HG03159 (cell line): ENCODE data around the gene KRT80.

Source experiments
- ATAC-seq: cut with Tn5 transposase; IDR thresholded peaks from one replicate; pipeline ENCODE4 v1.9.1; 2021; ENCODE audit warnings: mild to moderate bottlenecking, moderate library complexity; ENCODE audit not compliant: unreplicated experiment

The KRT80 gene

DNA sequence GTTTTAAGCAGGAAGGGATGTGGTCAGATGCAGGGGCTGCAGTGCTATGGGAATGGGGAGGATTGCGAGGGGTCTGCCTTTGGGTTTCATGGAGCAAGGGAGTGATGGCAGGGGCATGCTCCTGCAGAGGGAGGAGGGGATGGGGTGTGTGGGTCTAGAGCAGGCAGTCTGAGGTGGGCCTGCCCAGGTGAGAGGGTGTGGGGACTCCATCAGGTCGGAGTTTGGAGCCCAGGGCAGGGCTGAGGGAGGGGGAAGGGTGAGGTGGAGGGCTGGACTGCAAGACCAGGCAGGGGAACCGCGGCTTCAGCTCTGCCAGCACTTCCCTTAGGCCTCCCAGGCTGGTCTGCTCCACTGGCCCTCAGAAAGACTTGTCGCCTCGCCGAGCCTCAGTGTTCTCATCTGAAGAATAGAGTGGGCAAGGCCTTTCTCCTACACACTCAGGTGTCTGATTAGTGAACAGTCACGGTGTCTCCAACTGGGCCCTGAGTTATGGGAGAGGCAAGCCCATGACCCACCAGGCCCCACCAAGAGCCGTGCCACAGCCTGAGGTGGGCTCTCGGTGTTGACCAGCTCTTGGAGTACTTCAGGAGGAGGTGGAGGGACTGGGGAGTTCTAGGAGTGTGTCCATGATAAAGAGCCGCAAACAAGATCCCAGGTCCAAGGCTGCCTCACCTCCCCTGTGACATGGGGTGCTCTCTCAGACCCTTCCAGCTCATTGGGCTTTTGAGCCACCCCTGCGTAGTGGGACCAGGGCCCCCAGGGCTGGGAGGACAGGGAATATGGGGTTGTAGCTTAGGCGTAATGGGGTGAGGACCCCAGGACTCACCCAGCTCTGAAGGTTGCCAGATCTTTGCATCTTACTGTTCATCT lies 20.1 kb upstream of the KRT80 start:
- no peak for ATAC-seq

GRCh38 chr12:52210925-52211650 lies 19.3 kb upstream of the KRT80 start:
- no peak for ATAC-seq

DNA sequence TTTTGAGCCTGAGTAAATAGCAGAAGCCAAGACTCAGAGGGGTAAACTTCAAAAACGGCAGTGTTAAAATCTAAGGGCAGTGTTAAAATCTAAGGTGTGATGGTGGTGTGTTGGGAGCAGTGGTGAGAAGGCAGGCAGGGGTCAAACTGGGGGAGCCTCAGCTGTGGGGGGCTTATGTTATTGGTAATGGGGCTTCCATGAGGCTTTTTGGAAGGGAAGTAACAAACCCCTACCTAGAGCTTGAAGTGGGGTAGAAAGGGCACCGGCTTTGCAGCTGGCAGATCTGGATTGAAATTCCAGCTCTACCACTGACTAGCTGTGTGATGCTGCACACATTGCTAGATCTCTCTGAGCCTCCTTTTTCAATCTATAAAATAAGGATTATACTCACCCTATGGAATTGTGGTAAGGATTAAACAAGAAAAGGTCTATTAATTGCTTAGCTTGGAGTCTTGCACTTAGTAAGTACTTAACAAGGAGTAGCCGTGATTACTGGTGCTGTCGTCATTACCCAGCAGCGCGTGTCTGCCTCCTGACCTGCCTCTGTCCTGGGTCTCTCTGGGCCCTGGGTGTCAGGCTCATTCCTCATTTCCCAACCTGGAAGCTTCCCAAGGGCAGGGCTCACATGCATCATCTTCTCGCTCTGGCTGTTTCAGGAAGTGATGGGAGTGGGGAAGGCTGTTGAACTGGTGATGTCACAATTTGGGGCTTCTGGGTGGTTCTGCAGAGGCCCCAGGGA lies 18.5 kb upstream of the KRT80 start:
- ATAC-seq = no peak

- ATAC-seq = no peak
These were observed 17.5 kb upstream of the KRT80 start for GRCh38 chr12:52209321-52209720.

GRCh38 chr12:52208424-52209165 lies 16.8 kb upstream of the KRT80 start:
- no peak for ATAC-seq

DNA sequence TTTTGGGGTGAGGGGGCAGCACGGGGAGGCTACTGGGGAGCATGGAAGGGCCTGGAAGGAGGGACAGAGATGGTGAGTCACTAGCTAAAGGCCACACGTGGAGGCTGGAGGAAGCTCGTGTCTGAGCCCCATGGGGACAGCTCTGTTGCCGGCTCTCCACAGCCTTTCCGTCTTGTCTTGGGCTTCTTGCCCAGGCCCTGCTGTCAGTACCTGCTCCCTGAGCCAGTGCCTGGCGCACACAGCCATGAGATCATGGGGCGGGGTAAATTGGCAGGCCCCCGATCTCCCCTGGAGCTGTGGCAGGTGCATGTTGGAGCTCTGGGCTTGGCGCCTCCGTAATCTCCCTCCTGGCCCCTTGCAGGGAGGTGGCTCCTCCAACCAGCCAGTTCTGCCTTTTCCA lies 16.1 kb upstream of the KRT80 start:
- no peak for ATAC-seq

DNA sequence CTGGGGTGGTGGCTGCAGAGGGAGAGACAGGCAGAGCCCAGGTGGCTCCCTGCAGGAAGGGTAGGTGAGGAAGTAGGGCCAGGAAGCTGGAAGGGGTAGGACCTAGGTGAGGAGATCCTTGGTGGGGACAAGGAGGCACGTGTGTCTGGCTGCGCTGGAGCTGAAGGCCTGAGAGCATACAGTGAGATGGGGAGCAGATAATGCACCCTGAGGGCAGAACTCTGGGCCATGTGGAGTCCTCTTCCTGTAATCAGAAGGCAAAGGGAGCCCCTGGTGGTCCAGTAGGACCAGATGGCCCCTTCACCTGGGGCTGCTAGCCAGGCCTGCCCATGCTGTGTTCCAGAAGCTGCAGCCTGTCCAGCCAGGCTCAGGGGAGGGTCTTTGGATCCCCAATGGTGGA lies 15.3 kb upstream of the KRT80 start:
- no peak for ATAC-seq

GRCh38 chr12:52206304-52207040 lies 14.7 kb upstream of the KRT80 start:
- no peak for ATAC-seq

- ATAC-seq = no peak
These were observed 13.9 kb upstream of the KRT80 start for GRCh38 chr12:52205612-52206303.

DNA sequence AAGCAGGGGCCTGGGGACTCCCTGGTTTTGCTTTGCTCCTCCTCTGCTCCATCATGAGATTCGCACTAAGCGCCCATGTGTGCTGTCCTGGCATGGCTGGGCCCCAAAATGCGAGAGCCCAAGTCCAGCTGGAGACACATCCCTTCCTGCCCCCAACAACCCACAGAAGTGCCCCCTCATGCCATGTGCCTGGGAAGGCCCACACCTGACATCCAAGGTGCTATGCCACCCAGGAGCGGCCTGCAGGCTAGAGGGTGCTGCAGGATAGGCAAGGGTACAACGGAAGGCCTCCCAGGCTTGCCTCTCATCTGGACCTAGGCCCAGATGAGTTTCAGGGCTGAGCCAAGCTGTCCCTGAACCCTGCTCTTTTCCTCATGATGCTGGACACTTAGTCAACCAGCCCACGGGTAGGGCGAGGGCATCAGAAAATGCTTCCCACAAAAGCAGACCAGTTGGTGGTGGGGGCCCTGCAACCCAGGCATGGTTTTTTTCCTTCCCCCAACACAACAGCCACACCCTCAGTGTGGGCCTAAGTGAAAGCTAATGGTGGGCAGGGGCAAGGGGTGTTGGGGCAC lies 13.2 kb upstream of the KRT80 start:
- ATAC-seq = no peak

GRCh38 chr12:52204095-52204930 lies 12.5 kb upstream of the KRT80 start:
- ATAC-seq = no peak

- ATAC-seq = no peak
These were observed 11.5 kb upstream of the KRT80 start for GRCh38 chr12:52203079-52203921.

DNA sequence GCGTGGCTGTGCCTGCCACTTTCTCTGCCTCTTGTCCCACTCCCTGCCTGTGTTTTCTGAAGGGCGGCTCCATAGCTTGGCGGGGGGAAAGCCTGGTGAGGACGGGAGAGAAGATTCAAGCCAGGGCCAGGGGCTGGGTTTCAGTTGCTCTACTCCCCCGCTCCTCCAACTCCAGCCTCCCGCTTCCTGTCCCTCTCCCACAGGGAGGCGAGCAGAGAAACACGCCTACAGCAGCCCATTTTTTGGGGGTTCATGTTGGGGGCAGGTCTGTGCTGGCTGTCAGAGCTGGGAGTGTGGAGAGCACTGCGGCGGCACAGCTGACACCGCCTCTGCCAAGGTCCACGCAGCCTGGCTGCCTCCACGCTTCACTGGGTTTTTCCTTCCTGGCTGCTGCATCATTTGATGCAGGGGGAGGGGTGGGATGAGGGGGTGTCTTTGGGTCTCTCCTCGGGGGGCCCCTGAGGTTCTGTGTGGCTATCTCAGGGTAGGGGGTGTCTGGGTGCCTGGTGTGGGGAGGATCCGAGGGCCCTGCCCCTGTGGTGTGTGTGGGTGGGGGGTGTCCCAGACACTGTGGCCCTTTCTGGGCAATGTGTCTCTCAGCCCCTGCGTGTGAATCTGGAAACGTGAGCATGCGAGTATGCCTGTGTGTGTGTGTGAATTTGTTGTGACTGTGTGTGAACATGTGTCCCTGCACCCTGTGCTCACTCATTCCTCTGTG lies 10.7 kb upstream of the KRT80 start:
- ATAC-seq = no peak

DNA sequence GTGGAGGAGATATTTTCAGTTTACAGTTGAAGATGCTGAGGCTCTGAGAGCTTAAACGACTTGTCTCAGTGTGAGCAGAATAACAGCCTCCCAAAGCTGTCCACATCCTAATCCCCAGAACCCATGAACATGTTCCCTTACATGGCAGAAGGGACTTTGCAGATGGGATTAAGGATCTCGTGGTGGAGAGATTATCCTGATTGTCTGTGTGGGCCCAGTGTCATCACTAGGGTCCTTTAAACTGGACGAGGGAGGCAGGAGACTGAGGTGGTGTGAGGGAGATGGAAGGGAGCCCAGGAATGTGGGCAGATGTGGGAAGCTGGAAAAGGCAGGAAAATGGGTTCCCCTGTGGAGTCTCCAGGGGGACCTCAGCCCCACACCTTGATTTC lies 9.6 kb upstream of the KRT80 start:
- ATAC-seq = no peak

DNA sequence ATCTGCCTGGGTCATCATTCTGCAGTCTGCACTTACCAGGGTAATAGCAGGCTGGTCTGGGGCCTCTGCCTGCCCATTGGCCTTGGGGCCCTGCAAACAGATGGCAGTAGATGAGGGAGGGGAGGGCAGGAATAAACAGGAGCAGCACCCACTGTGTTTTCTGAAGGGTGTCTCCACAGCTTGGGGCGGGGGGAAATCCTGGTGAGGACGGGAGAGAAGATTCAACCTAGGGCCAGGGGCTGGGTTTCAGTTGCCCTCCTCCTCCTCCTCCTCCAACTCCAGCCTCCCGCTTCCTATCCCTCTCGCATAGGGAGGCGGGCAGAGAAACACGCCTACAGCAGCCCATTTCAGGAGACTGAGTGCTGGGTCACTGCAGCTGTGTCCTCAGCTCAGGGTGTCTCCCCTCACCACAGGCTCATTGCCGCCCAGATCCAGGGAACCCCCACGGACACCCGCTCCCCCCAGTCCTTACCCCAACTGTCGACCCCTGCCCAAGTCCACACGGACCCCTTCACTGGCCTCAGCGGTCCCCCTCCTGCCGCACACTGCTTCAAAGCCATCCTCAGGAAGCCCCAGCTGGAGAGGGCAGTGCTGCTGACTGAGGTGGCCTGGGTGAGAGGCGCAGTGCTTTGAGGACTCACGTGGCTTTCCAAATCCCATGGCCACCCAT lies 9.1 kb upstream of the KRT80 start:
- no peak for ATAC-seq

DNA sequence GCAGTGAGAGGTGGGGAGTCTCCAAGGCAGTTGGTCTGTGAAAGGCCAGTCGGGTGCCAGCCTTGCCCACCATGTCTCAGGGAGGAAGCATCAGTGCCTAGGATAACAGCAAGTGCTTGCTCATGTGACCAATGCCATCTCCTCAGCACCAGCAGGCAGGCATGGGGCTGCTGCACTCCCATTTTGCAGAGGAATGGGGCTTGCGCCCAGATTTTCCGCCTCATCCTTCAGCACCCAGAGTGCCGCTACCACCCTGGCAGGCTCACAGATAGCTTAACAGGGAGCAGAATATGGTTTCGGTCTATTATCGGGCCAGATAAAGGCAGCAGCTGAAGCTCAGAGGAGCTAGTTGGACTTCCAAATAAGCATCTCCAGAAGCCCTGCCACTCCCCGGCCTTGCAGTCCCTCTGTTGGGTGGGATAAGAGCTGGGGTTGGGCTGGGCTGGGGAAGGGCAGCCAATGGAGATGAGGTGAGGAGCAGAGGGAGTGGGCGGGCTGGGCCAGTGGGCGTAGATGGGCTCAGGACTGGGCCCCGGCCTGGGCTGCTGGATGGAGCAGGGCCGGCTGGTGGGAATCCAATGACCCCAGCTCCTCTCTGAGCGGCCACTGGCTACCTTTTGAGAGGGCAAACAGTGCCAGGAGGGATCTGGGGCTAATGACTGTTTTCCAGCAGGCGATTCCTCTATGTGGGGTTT lies 8.4 kb upstream of the KRT80 start:
- no peak for ATAC-seq
